HepG2 (cell line): ENCODE results near the gene IRF1. TPM values are rescaled to one million over a fixed set of nuclear protein-coding genes. Genes with fewer than 3 reads are reported as not detected.

Experiments used
- ATAC-seq: fragments of 200-7000 bp; cut with Tn5 transposase; 3 replicates; pipeline ENCODE4 v1.9.1; 2020; ENCODE audit warnings: mild to moderate bottlenecking, moderate library complexity
- BruUV-seq: library from RNA; stranded (reverse); fragments of 400-500 nt; replicated peaks from 2 replicates; lab custom pipeline; 2021; lab: Mats Ljungman, UMichigan
- CTCF ChIA-PET: fragments of 300-600 bp; formaldehyde crosslinking; extraction: SDS; loops from one replicate; lab custom pipeline; 2021; ENCODE audit warnings: low total read pairs, inconsistent platforms, low intra/inter-chr PET ratio; lab: Yijun Ruan, JAX
- POLR2A ChIA-PET: fragments of 350-600 bp; sonication (Branson Sonifier 250); formaldehyde crosslinking; loops from one replicate; lab custom pipeline; 2020; ENCODE audit warnings: antibody characterized with exemption, inconsistent platforms; lab: Yijun Ruan, JAX
- DNase-seq: peaks from one replicate; pipeline ENCODE4 v3.0.0-alpha.2; 2015; ENCODE audit warnings: low spot score
- FAIRE-seq: peaks from 3 replicates; lab custom pipeline; 2011; peaks lifted over from hg19 to GRCh38; lab: Jason Lieb, UNC
- H2AFZ ChIP-seq: one replicate; pipeline ENCODE4 v1.6.1; 2011; ENCODE audit warnings: low read length, inconsistent platforms
- H3K27ac ChIP-seq: fragments of 300-600 bp; 3 replicates; pipeline ENCODE4 v1.8.0; 2011; ENCODE audit warnings: mixed run types, mild to moderate bottlenecking, mixed read lengths, low read length, inconsistent platforms; ENCODE audit not compliant: insufficient read depth; ENCODE audit errors: extremely low read length
- H3K27me3 ChIP-seq, 2 experiments: fragments of 200-600 bp in 1 of 2; 2 replicates in 1 of 2; 3 replicates in 1 of 2; pipeline versions ENCODE4 v1.6.0 to v1.8.0; 2011; ENCODE audit warnings: low read length in 2 of 2, mild to moderate bottlenecking in 2 of 2, moderate library complexity in 2 of 2, inconsistent platforms in 1 of 2; ENCODE audit not compliant: insufficient read depth in 2 of 2, control insufficient read depth in 1 of 2
- H3K36me3 ChIP-seq, 2 experiments: fragments of 200-600 bp in 1 of 2; replicated peaks in 1 of 2; 2 replicates in 1 of 2; 3 replicates in 1 of 2; pipeline versions ENCODE4 v1.5.1 to v1.8.0; 2011; ENCODE audit warnings: low read length in 2 of 2, inconsistent platforms in 1 of 2; ENCODE audit not compliant: insufficient read depth in 2 of 2, control insufficient read depth in 1 of 2
- H3K4me1 ChIP-seq: 2 replicates; pipeline ENCODE4 v1.5.1; 2012; ENCODE audit warnings: low read length, inconsistent platforms; ENCODE audit not compliant: insufficient read depth
- H3K4me2 ChIP-seq: 2 replicates; pipeline ENCODE4 v1.6.0; 2011; ENCODE audit warnings: low read depth, low read length, inconsistent platforms
- H3K4me3 ChIP-seq, 3 experiments: fragments of 200-600 bp in 1 of 3; sonication (generic), shearing (Covaris generic) in 1 of 3; replicated peaks in 1 of 3; 2 replicates each; pipeline ENCODE4 v1.5.1; 2011 to 2016; ENCODE audit warnings: low read length in 3 of 3, inconsistent platforms in 2 of 3, low read depth in 2 of 3, mild to moderate bottlenecking in 2 of 3, control low read depth in 1 of 3, mixed read lengths in 1 of 3; ENCODE audit not compliant: insufficient read depth in 1 of 3
- H3K79me2 ChIP-seq: one replicate; pipeline ENCODE4 v1.6.1; 2011; ENCODE audit warnings: low read length, inconsistent platforms; ENCODE audit not compliant: insufficient read depth
- H3K9ac ChIP-seq: 2 replicates; pipeline ENCODE4 v1.6.0; 2011; ENCODE audit warnings: mild to moderate bottlenecking, low read depth, low read length, inconsistent platforms; ENCODE audit not compliant: insufficient read depth
- H3K9me3 ChIP-seq: 2 replicates; pipeline ENCODE4 v1.5.1; 2012; ENCODE audit warnings: mild to moderate bottlenecking, low read length
- H4K20me1 ChIP-seq: 2 replicates; pipeline ENCODE4 v1.6.0; 2011; ENCODE audit warnings: inconsistent platforms, mild to moderate bottlenecking, low read length, moderate library complexity; ENCODE audit not compliant: insufficient read depth
- DR1 ChIP-seq: sonication (generic); formaldehyde crosslinking; IDR thresholded peaks from 2 replicates; pipeline ENCODE4 v1.8.0; 2021; ENCODE audit warnings: mild to moderate bottlenecking, missing genetic modification reagents, inconsistent platforms
- GABPB1 ChIP-seq: IDR thresholded peaks from 2 replicates; pipeline ENCODE4 v1.6.1; 2016; ENCODE audit warnings: mild to moderate bottlenecking, missing genetic modification reagents, moderate library complexity, missing compliant biosample characterization
- GTF3A ChIP-seq: sonication (generic); formaldehyde crosslinking; conservative IDR thresholded peaks from 2 replicates; pipeline ENCODE4 v1.4.0; 2020; ENCODE audit warnings: mild to moderate bottlenecking, missing genetic modification reagents
- HNF4A ChIP-seq: sonication (generic); formaldehyde crosslinking; IDR thresholded peaks from 2 replicates; pipeline ENCODE4 v1.4.0; 2020; ENCODE audit warnings: missing genetic modification reagents
- IRX3 ChIP-seq: sonication (generic); formaldehyde crosslinking; IDR thresholded peaks from 2 replicates; pipeline ENCODE4 v1.8.1; 2023; ENCODE audit warnings: mild to moderate bottlenecking, low read depth, missing genetic modification reagents, borderline replicate concordance
- MIXL1 ChIP-seq: IDR thresholded peaks from 2 replicates; pipeline ENCODE4 v1.6.1; 2016
- ONECUT2 ChIP-seq: sonication (generic); formaldehyde crosslinking; IDR thresholded peaks from 2 replicates; pipeline ENCODE4 v1.4.0; 2020; ENCODE audit warnings: missing genetic modification reagents
- PHF20 ChIP-seq: sonication (generic); formaldehyde crosslinking; IDR thresholded peaks from 2 replicates; pipeline ENCODE4 v1.5.0; 2020; ENCODE audit warnings: mild to moderate bottlenecking, missing genetic modification reagents
- RFXAP ChIP-seq: sonication (generic); formaldehyde crosslinking; IDR thresholded peaks from 2 replicates; pipeline ENCODE4 v1.4.0; 2020; ENCODE audit warnings: missing genetic modification reagents, borderline replicate concordance
- SMC3 ChIP-seq: IDR thresholded peaks from 2 replicates; pipeline ENCODE4 v1.6.1; 2011; ENCODE audit warnings: low read length, improper control_type of control experiment
- SOX6 ChIP-seq, 2 experiments: fragments of 450-650 bp in 1 of 2; sonication (generic) in 1 of 2; formaldehyde crosslinking in 1 of 2; IDR thresholded peaks; 2 replicates each; pipeline versions ENCODE4 v1.4.0 to v1.6.1; 2017 to 2020; ENCODE audit warnings: antibody characterized with exemption in 1 of 2, mild to moderate bottlenecking in 1 of 2, missing genetic modification reagents in 1 of 2
- SP4 ChIP-seq: sonication (generic); formaldehyde crosslinking; IDR thresholded peaks from 2 replicates; pipeline ENCODE4 v1.8.1; 2023; ENCODE audit warnings: mild to moderate bottlenecking, missing genetic modification reagents
- TGIF2 ChIP-seq: IDR thresholded peaks from 2 replicates; pipeline ENCODE4 v1.6.1; 2016; ENCODE audit warnings: control low read depth, missing compliant biosample characterization
- YEATS2 ChIP-seq: sonication (generic); formaldehyde crosslinking; IDR thresholded peaks from 2 replicates; pipeline ENCODE4 v1.4.0; 2020; ENCODE audit warnings: missing genetic modification reagents, borderline replicate concordance
- ZBTB7A ChIP-seq: sonication (generic); formaldehyde crosslinking; IDR thresholded peaks from 2 replicates; pipeline ENCODE4 v1.8.0; 2022; ENCODE audit warnings: mild to moderate bottlenecking, missing genetic modification reagents
- ZIK1 ChIP-seq: sonication (generic); formaldehyde crosslinking; IDR thresholded peaks from 2 replicates; pipeline ENCODE4 v1.5.0; 2020; ENCODE audit warnings: mild to moderate bottlenecking, low read depth, missing genetic modification reagents, borderline replicate concordance
- ZNF274 ChIP-seq: sonication (generic); formaldehyde crosslinking; IDR thresholded peaks from 2 replicates; pipeline ENCODE4 v1.5.1; 2020; ENCODE audit warnings: mild to moderate bottlenecking, missing genetic modification reagents
- ZNF292 ChIP-seq: sonication (generic); formaldehyde crosslinking; IDR thresholded peaks from 2 replicates; pipeline ENCODE4 v1.8.1; 2022; ENCODE audit warnings: mild to moderate bottlenecking, low read depth, missing genetic modification reagents, borderline replicate concordance
- ZNF629 ChIP-seq: sonication (generic); formaldehyde crosslinking; conservative IDR thresholded peaks from 2 replicates; pipeline ENCODE4 v1.5.0; 2020; ENCODE audit warnings: missing genetic modification reagents
- WGBS: methylation state at CpG from one replicate; pipeline ENCODE4 v1.1.6; 2017; ENCODE audit warnings: low lambda C conversion rate; 5-methylcytosine and 5-hydroxymethylcytosine counted together
- in situ Hi-C: cut with HindIII; loops from 2 replicates; pipeline ENCODE4 v1.10.0; 2017; ENCODE audit warnings: low pct_unique_long_range_greater_than_20kb; ENCODE audit not compliant: extremely low pct_ligation_motif_present
- intact Hi-C: fragments of 100-400 bp; cut with micrococcal nuclease; formaldehyde crosslinking; loops from one replicate; pipeline ENCODE4 v1.10.0; 2022; ENCODE audit not compliant: unreplicated experiment
- polyA plus RNA-seq, 8 experiments: library from polyadenylated mRNA; depleted of rRNA in 3 of 8; stranded (reverse) in 7 of 8; unstranded in 1 of 8; fragments of >200 nt; fragmentation: Illumina TruSeq in 4 of 8; extraction: Trizol in 4 of 8; gene quantifications; 2 replicates each; pipeline versions ENCODE4 v1.2.1 to v1.2.3, GENCODE V29; 2011 to 2016; ENCODE audit warnings: low read depth in 4 of 8, missing spikeins in 1 of 8, mixed read lengths in 1 of 8; ENCODE audit not compliant: insufficient read depth in 1 of 8
- total RNA-seq, 5 experiments: library from RNA; depleted of rRNA; stranded (reverse); fragments of >200 nt; fragmentation: Illumina TruSeq; extraction: Trizol; gene quantifications; 2 replicates each; pipeline ENCODE4 v1.2.3, GENCODE V29; 2016; ENCODE audit warnings: low read depth in 1 of 5
- TF ChIP-seq, protein P1 (sequence below): sonication (generic); formaldehyde crosslinking; IDR thresholded peaks from 2 replicates; pipeline ENCODE4 v1.5.0; 2020; ENCODE audit warnings: missing genetic modification reagents
- TF ChIP-seq, protein P2 (sequence below): sonication (generic); formaldehyde crosslinking; IDR thresholded peaks from 2 replicates; pipeline ENCODE4 v1.9.0; 2021; ENCODE audit warnings: missing genetic modification reagents, borderline replicate concordance

Gene IRF1
- total and polyA plus RNA-seq, 2 of the 13 experiments (the other 11 are each of a cell fraction or from before 2014, with no cell fraction given): 4.1 to 8.8 TPM

DNA sequence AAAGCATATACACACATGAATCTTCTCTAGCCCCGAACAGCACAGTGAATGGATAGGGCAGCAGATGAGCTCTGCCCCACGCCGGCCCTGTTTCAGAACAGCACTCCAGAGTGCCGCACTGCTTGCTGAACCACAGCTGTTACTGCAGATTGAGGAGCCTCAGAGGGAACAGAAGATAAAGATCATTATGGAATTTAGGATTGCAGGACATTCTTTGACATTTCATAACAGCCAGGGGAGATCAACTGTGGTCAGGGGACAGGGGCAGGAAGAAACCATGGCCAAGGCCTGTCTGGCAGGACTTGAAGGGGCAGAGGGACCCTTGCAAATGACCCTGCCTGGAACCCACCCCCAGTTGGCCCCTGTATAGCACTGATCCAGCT lies 20.6 kb downstream of the IRF1 start (continued):
- TF ChIP-seq, protein P1, sequence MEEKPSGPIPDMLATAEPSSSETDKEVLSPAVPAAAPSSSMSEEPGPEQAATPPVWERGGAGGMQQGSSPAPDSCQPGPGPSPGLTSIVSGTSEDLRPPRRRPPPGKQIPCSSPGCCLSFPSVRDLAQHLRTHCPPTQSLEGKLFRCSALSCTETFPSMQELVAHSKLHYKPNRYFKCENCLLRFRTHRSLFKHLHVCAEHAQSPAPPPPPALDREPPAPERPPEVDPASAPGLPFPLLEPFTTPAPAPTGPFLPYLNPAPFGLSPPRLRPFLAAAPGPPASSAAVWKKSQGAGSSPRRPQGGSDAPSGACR: no peak
- TF ChIP-seq HNF4A (CRISPR knock-in tag): no peak; the same call in 1 of the 2 replicates
- no peak for TF ChIP-seq TGIF2
- TF ChIP-seq RFXAP (CRISPR knock-in tag): no peak
- TF ChIP-seq ZBTB7A (CRISPR knock-in tag): no peak
- TF ChIP-seq YEATS2 (CRISPR knock-in tag): no peak

DNA sequence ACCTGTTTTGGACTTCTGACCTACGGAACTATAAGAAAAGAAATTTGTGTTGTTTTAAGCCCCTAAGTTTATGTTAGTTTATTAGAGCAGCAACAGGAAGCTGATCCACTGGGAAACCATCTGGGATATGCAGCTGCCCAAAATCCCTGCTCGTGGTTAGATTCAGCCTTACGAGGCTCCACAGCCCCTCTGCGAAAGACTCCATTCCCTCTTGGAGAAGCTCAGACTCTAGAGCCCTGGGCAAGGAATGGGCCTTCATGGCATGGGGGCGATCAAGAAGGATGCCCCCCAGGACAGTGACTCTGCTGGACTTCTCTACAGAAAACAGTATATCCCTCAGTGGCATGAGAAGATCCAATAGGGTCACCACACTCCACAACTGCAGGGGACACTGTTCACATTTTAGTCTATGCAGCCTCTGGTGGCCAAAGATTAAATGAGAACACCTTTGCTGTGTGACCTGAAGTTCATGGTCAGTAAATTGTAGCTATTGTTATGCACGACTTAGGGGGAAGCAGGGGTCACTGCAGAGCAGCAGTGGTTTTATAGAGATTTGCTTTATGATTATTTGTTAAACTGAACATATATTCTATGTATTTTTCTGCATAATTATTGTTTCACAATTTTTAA lies 21.1 kb downstream of the IRF1 start:
- DNase-seq (peak; percentile 60), ATAC-seq (peak; percentile 65), FAIRE-seq (peak; percentile 60)
- no peak overlapping the region; the same call in 1 of the 2 replicates for H3K9ac ChIP-seq
- no TSS peak for BruUV-seq
- H2AFZ ChIP-seq: no peak overlapping the region
- no peaks in the 10 kb centered on the region for H3K9me3 ChIP-seq
- no peaks in the 10 kb centered on the region for H4K20me1 ChIP-seq
- in situ Hi-C loops: no loop called here
- peak overlapping the region in 1 of 3 experiments; percentile 7; a peak in 1 of 6 replicates for H3K4me3 ChIP-seq
- 30% methylated on average over 5 of the region's 6 CpGs for WGBS
- H3K36me3 ChIP-seq: no peaks in the 10 kb centered on the region
- POLR2A ChIA-PET: interaction anchor here (0.8 to 2.2 kb wide), 13 partner anchors 9 to 59 kb away, joined by 3 to 23 read pairs (median 5); partner anchors contain the start of gene IRF1
- no peak overlapping the region for H3K27ac ChIP-seq
- CTCF ChIA-PET: interaction anchor here (1.0 to 1.3 kb wide), 2 partner anchors 43 to 50 kb away, joined by 3 read pairs; no protein-coding TSS in a partner anchor
- intact Hi-C loops: loop anchor here (2.0 kb wide), 1 partner anchor 51 kb away; no protein-coding TSS in a partner anchor
- no peaks in the 10 kb centered on the region for H3K27me3 ChIP-seq
- H3K4me1 ChIP-seq: peaks cover 68% of the 10 kb centered on the region
- H3K4me2 ChIP-seq: peak overlapping the region; percentile 44
- no peaks in the 10 kb centered on the region for H3K79me2 ChIP-seq
- TF ChIP-seq SP4 (CRISPR knock-in tag) (no peak), SMC3 (peak; percentile 54; the same call in 1 of the 2 replicates), GABPB1 (CRISPR knock-in tag) (no peak), MIXL1 (0 out of 2 replicates have a peak, but pooled peaks have one; percentile 45), GTF3A (CRISPR knock-in tag) (no peak), HNF4A (CRISPR knock-in tag) (0 out of 2 replicates have a peak, but pooled peaks have one; percentile 20), PHF20 (no peak), ONECUT2 (no peak), ZNF274 (CRISPR knock-in tag) (no peak), ZNF292 (CRISPR knock-in tag) (peak; percentile 32; the same call in 1 of the 2 replicates), IRX3 (CRISPR knock-in tag) (no peak), DR1 (CRISPR knock-in tag) (no peak), ZNF629 (CRISPR knock-in tag) (0 out of 2 replicates have a peak, but pooled peaks have one; percentile 7), SOX6 (IDR thresholded peaks at IDR 0.05) (no peak), SOX6 (CRISPR knock-in tag; IDR thresholded peaks at IDR 0.05) (peak; percentile 82), ZIK1 (CRISPR knock-in tag) (no peak)
- TF ChIP-seq, protein P2, sequence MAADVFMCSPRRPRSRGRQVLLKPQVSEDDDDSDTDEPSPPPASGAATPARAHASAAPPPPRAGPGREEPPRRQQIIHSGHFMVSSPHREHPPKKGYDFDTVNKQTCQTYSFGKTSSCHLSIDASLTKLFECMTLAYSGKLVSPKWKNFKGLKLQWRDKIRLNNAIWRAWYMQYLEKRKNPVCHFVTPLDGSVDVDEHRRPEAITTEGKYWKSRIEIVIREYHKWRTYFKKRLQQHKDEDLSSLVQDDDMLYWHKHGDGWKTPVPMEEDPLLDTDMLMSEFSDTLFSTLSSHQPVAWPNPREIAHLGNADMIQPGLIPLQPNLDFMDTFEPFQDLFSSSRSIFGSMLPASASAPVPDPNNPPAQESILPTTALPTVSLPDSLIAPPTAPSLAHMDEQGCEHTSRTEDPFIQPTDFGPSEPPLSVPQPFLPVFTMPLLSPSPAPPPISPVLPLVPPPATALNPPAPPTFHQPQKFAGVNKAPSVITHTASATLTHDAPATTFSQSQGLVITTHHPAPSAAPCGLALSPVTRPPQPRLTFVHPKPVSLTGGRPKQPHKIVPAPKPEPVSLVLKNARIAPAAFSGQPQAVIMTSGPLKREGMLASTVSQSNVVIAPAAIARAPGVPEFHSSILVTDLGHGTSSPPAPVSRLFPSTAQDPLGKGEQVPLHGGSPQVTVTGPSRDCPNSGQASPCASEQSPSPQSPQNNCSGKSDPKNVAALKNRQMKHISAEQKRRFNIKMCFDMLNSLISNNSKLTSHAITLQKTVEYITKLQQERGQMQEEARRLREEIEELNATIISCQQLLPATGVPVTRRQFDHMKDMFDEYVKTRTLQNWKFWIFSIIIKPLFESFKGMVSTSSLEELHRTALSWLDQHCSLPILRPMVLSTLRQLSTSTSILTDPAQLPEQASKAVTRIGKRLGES (CRISPR knock-in tag): no peak
